Cerebellar nuclear complex (tissue), 1 donor: ENCODE measurements around the gene FBXO33.

Experiments used
- DNase-seq, 2 experiments: peaks; one replicate each; lab custom pipeline; 2025; lab: John Stamatoyannopoulos, UW

FBXO33 gene, protein sequence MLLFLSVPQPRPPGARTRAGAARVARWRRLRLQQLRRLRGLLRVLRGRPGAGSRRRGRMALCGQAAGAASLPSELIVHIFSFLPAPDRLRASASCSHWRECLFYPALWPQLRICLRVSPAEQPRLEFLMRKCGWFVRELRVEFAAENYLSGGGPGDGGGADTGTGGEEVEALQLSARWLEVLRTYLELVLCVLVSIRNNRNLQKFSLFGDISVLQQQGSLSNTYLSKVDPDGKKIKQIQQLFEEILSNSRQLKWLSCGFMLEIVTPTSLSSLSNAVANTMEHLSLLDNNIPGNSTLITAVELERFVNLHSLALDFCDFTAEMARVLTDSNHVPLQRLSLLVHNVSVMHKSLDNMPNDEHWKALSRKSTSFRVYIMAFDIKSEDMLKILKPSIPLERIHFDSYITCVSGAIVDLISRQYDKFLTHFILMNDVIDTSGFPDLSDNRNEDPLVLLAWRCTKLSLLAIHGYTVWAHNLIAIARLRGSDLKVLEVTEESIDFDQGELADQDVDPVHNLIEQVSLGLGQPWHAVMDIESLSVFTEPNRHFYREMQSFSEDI

DNA sequence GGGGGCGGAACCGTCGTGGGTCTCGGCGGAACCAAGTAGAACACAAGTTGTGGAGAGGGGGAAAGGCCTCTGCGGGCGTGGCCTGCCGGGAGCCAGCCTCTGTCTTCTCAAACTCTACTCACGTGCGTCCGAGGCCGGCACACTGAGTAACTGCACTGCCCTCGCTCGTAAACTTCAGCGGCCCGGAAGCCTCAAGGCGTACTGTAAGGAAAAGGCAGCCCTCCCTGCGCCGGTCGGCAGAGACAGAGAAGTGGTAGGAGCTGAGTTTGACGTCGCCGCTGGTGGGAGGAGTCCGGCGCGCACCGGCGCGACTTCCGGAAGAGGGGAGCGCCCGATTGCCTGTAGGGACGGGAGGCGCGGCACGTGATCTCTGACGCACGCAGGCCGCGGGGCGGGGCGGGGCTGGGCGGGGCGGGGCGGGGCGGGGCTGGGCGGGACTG, at the start of gene FBXO33:
Gene FBXO33, minus strand, starts transcription at position 255 of the 440 bp plus-strand sequence. CDS start 271 bp downstream, outside the sequence.
- DNase-seq = peak; percentile 87 to 90

DNA sequence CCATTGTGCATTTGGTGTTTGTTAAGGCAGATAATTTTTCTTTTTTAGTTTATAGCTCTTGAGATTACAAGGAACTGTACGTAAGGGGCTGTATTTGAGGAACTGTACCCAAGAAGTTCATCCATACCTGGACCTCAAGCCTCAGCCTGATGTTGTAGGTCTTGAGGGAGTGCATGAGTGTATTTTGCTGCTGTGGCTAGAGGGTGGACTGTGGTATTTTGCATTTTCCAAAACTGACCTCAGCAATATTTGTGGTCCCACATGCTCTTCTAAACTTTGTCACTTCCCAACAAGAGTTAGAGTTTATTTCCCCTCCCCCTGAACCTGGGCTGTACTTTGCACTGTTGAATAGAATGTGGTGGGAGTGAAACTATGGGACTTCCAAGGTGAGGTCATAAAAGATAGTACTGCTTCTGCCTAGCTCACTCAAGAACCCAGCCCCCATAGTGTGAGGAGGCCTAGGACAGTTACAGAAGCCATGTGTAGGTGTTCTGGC, 42.2 kb upstream of the FBXO33 start:
- no peak for DNase-seq

DNA sequence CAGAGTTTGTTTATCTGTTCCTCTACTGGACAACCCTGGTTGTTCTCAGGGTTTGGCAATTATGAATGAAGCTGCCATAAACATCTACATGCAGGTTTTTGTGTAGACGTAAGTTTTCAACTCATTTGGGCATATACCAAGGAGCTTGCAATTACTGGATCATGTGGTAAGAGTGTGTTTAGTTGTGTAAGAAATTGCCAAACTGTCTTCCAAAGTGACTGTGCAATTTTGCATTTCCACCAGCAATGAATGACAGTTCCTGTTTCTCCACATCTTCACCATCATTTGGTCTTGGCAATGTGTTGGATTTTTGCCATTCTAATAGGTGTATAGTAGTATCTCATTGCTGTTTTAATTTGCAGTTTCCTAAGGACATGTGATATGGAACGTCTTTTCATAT, 39.8 kb upstream of the FBXO33 start:
- DNase-seq = no peak

DNA sequence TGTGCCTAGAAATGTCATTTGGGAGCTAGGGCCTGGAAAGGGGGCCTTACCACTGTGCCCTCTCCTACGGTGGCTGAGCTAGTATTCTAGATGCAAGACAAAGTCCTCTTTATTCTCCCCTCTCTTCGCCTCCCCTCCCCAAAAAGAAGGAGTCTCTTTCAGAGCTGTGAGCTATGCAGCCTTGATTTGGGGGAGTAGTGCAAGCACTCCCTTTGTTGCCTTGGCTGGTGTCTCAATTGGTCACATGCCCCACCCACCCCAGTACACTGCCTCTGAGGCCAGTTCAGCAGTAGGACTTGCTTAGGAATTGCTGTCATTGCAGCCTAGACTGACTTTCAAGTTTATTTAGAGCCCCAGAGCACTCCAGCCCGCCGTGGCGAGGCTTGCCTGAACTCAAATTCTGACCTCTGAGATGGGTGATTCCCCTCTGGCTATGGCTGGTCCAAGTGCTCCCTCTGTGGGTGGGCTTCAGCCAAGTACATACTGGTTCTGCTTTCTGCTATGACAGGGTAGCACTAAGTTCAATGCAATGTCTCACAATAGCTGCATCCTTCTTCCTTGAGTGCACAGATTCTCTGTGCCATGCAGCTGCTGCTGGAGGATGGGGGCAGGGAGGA, 37.0 kb upstream of the FBXO33 start:
- DNase-seq = no peak

DNA sequence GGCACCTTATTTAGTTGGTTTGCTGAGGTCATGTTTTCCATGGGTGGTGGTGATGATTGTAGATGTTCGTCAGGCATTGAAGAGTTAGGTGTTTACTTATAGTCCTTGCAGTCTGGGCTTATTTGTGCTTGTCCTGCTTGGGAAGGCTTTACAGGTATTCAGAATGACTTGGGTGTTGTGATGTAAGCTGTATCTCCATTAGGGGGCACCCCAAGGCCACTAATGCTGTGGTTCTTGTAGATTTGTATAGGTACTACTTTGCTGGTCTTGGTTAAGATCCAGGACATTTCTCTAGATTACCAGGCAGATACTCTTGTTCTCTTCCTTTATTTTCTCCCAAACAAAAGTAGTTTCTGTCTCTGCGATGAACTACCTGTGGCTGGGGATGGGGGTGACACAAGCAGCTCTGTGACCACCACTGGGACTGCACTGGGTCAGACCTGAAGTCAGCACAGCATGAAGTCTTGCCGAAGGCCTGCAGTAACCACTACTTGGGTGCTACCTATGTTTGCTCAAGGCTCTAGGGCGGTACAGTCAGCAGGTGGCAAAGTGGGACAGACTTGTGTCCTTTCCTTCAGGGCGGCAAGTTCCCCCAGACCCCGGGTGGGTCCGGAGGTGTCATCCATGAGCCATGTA, 35.8 kb upstream of the FBXO33 start:
- no peak for DNase-seq

DNA sequence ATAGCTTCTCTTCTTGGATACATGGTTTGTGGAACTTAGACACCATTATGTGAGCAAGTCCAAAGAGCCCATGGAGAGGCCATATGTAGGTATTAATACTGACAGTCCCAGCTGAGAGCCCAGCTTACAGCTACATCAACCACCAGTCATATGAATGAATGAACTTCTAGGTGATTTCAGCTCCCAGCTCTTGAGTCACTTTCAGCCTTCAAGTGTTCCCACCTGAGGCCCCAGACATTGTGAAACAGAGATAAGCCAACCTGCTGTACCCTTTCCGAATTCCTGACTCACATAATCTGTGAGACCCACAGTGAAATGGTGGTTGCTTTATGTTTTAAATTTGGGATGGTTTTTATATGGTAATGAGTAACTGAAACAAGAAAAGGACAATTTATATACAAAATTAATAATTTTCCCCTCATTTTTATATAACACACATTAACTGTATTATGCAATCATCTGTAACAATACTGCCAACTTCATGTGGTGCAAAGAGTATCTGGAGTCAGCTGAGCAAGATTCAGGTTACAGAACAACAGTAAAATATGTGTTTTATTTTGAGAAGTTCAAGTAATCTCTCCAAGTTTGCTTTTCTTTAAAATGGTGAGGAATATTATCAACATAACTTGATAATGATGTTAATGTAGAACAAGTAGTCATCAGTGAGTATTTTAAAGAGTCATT, 27.7 kb upstream of the FBXO33 start:
- DNase-seq = no peak

DNA sequence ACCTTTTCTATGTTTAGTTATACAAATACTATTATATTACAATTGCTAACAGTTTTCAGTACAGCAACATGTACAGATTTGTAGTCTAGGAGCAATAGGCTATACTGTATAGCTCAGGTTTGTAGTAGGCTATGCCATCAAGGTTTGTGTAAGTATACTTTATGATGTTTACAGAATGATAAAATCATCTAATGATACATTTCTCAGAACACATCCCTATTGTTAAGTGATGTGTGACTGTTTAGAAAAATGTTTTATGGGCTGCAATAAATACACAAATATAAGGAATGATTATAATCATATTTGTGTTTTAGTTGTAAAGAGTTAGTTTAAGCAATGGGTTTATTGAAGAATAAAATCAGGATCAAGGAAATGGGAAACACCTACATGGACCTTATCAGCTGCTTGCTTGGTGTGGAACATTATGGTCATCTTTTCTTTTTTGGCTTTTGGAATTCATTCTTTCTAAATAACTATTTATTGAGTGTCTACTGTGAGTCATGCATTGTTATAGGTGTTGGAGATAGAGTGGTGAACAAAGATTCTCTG, 24.5 kb upstream of the FBXO33 start:
- no peak for DNase-seq

DNA sequence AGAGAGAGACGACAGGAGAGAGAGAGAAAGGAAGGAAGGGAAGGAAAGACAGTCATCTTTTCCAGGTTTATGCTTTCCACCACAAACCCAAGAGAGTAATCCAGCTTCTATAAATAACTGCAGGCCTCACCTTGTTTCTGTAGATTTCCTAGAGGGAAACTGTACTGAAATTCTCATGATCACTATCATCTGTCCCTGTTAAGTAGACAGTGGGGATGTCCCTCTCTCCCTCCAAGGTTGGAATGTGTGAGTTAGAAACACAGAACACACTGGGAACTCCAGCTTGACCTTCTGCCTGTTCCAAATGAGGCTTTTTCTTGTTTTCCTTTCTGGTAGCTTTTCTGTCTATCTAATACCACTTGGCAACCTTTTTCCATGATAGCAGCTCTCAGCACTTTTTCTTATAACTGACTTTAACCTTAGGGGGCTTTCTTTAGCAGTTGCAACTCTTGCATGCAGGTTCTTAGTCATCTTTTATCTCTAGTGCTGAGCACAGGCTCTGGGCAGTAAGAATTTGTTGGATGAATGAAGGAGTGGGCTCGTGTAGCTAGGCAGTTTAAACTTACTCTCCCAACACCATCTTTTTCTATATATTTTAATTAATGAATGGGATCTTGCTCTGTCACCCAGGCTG, 22.8 kb upstream of the FBXO33 start:
- no peak for DNase-seq

DNA sequence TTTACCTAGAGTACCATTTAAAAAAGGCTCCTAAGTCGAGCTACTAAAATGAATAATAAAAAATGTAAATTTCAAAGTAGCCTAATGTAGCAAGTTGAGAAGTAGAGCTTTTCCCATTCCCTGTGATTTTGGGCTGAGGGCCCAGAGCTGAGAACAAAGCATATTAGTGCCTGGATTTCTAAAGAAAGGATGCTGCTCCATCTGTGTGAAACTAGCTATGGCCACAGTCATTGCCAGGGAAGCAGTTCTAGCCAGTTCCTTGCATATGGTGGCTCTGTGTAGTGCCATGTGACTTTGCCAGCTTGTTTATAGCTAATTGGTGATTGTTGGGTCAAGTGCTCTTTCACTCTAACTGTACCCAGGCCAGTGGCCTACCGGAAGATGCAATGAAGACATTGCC, 20.4 kb upstream of the FBXO33 start:
- no peak for DNase-seq

DNA sequence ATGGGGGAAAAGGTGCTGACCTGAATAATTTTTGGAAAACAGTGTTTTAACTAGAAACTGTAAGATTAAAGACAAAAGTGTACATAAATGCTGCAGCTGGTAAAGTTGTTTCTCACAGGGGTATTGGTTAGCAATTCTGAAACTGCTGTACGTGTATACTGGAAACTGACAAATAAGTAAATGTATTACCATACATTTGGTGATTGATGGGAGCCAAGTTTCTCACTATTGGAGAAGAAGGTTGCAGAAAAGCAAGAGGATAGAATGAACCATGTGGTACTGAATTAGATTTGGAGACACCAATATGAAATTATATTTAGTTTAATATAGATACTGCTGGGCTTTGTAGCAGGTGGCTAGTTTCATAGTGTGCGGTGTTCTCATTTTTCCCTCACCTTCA, 19.6 kb upstream of the FBXO33 start:
- no peak for DNase-seq

DNA sequence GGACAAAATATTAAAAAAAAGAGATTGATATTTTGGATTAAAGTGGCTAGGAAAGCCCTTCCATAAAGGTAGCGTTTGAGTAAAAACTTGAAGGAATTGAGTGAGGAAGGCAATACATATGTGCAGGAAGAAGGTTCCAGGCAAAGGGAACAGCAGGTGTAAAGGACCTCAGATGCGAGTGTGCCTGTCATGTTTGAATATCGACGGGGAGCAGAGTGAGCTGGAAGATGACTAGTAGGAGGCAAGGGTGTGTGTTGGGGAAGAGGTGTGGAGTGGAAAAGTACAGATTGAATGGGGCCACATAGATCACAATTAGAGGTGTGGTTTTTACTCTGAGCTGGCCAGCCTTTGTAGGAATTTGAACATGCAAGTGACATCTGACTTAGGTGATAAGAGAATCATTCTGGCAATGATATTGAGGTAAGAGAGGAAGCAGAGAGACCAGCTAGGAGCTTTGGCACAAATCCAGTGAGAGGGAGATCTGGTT, 15.0 kb upstream of the FBXO33 start:
- DNase-seq = no peak

DNA sequence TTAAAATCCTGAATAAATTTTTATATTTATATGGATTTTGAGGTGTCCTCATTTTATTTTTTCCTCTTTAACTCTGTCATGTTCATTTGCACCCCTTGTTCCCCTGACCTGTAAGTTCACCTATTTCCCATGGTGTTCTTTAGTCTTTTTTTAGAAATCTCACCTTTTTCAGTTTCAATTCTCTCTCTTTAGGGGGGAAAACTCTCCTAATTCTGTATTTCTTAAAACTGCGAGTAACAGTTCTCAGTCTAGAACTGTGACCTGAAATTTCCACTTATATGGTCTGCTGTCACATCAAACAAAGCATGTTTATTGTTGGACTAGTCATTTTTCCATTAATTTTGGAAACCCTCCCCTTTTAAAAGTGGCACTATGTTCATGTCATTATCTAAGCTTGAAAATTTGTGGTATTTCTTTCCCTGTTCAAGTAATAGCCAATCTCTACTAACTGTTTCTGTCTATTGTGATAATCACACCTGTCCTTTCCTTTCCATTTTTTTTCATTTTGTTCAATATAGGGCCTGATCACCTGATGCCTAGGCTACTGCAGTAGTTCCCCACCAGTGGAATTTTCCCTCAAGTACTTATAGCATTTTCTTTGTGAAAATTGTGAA, 14.0 kb upstream of the FBXO33 start:
- DNase-seq = no peak

DNA sequence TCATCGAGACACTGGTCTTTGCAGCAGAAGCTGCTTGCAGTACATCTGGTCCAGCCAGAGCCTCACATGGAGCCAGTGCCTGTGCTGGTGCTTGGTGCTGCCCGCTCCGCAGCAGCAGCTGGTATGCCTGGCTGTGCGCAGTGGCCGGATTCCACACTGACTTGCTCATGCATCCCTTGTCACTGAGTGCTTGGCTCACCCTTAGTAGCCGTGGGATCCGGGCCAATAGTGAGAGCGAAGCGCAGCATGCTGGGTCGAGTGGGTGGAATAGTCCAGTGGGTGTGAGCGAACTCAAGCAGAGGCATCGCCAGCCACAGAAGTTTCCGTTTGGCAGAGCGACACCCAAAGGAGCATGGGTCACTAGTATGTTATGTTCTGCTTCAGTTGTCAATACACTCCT, 10.1 kb upstream of the FBXO33 start:
- DNase-seq = no peak

DNA sequence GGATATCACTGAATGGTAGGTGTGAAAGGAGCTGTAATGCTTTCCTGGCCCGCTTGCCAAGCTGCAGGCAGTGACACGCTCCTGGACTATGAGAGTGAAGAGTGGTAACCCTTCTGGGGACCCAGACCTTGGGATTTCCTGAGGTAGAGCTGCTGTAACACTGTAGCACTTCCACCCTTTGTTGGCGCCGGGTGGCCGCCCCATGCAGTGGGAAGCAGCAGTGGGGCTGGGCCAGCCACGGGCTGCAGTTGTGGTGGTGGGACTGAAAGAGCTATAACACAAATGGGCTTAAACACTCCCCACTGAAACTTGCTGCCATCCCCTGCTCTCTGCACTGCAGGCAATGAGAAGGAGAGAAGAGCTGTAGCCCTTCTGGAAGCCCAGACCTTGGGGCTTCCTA, 9.6 kb upstream of the FBXO33 start:
- DNase-seq = no peak

DNA sequence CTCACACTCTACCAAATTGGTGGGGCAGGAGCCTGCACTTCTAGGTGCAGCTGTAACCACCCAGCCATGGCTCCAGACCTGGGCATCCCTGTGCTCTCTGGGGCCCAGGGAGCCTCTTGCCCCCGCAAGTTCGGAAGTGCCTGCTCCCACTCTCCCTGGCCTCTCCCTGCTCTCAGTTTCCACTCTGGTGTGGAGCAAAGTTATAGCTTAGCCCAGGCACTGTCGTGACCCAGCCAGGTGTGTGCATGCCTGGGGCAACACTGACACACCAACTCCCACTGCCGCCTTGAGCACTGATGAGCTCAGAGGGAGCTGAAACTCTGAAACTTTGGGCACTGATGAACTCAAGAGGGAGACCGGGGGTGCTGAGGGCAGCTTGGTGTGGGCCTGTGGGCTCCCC, 8.7 kb upstream of the FBXO33 start:
- DNase-seq = no peak

DNA sequence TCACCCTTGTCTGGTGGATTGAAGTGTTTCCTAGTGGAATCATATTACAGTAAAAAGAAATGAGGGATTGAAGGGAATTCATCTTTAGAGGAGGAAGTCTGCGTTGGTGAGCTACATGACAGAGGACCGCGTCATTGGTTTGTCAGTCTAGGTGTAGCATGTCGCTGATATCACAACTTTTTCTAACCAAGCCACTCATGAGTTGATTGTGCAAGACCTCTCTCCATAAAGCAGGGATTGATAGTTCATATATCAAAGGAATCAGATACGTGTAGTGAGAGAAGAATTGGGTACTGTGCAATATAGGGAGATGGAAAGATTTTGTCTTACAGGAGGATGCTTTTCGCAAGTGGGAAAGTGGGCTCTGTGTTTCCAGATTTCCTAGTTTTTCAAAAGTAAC, 3.0 kb upstream of the FBXO33 start:
- no peak for DNase-seq

DNA sequence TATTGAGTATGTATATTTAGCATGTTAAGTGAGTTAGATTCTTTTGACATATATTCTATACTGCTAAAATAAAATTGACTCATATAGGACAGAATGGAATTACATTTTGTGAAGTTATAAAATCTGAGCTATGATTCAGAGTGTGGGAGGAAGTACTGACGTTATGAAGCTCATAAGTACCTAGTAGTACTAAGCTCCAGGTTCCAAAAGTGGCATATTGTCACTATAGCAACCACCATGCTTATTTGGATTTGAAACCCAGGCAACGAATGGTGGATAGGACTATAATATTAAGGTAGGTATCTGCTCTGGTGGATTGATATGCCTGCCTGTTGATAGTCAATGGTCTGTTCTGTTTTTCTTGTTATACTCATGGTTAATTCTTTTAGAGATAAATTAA, 2.2 kb upstream of the FBXO33 start:
- DNase-seq = no peak

DNA sequence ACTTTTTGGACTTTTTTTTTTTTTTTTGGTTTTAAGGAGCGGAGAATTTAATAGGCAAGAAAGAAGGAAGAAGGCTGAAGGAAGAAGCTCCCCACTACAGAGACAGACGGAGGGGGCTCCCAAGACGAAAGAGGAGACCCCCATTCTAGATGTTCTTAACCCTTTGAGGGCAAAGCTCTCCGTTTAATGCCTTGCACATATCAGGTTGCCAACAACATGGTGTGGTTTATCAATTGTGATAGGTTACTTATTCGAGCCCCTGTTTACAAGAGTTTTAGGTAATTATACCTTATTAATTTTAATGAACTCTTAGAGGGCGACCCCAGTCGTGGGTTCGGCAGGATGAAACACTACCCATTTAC, 1.2 kb upstream of the FBXO33 start:
- no peak for DNase-seq

DNA sequence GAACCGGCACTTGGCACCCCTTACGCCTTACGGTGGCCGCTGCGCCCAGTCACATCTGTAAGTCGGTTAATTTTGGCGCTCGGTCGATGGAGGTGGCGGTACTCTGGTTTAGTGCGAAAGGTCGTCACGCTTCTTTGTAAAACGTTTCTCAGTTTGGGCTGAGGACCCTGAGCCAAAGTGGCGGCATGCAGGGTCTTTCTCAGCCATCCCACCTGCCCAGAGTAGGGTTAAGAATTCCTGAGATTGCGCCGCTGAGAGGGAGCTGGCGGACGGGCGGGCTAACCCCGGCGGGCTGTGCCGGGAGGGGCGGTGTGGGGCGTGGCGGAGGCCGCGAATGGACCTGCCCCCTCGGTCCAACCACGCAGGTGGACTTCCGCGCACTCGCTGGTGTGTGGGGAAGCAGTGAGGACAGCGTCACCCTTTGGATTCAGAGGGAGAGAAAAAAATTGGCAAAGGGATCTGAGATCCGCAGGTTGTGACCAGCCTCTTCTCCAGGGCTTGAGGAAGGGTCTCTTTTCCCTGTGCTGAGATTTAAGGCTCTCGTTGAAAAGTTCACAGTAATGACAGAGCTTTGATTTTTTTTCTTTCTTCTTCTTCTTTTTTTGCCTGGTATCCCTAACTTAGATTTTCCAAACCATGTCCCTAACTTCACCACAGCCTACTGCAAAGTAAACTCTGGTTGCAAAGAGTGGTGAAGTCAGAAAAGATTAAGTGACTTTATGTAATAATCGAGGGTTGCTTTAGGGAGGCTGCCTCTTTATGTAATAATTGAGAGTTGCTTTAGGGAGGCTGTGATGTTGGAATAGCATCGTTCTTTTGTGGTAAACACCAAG, 602 bp upstream of the FBXO33 start:
- peak; percentile 68 to 74 for DNase-seq
